GM21737 (cell line): Measurements from ENCODE around the gene RIPOR3.
"Not testable (repeated sequence)": the region's sequence is repeated elsewhere in the genome, so short reads cannot be mapped to it uniquely, and the experiment has no call there.

Experiments used
- ATAC-seq: cut with Tn5 transposase; IDR thresholded peaks from one replicate; pipeline ENCODE4 v1.9.1; 2021; ENCODE audit warnings: mild to moderate bottlenecking, moderate library complexity; ENCODE audit not compliant: unreplicated experiment

Gene RIPOR3

DNA sequence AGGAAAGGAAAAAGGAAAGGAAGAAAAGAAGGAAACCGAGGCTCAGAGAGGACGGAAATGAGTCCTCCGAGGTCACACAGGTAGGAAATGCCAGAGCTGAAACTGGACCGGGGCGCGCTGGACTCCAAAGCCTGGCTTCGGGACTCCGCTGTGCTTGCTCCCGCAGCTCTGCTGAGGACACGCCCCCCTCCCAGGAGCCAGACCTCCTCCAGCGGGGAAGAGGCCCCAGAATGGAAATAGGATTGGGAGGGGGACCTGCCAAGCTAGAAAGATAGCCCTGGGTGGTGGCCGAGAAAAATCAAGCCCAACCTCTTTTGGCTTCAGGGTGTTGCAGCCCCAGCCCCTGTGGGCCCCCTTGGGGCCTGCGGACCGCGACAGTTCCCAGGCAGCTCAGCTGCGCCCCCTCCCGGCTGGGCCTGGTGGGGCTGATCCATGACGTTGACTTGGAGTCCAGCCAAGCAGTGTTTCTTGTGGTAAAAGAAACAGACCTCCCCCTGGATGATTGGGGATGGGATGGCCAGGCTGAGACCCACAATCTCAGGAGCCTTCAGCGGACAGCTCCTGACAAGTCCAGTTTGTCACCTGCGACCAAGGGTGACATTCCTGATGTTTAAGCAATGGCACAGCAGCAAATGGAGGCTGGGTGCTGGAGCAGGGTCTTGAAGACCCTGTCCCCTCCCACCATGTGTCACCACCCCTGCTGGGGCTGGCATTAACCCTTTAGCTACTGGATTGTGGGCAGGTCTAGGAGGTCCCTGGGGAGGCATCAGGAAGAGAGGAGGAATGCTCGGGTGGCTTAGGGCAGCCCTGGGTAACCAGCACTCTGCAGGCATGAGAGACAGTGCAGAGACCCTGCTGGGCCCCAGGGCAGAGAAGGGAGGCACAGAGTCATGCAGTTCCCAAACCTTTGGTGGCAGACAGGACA lies 55.4 kb downstream of the RIPOR3 start:
- ATAC-seq, result no peak

DNA sequence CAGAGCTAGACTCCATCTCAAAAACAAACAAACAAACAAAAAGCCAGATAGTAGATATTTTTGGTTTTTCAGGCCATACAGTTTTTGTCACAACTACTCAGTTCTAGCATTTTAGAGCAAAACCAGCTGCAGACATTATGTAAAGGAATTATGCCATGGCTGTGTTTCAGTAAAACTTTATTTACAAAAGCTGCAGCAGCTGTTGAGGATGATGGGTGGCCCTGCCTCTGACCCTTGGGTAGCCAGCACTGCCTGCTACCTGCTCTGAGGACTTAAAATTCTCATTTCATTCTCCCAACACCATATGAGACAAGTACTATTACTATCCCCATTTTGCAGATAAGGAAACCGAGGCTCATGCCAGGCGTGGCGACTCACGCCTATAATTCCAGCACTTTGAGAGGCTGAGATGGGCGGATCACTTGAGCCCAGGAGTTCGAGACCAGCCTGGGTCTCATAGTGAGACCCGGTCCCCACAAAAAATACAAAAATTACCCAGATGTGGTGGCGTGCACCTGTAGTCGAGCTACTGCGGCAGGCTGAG lies 56.3 kb downstream of the RIPOR3 start:
- no peak for ATAC-seq

DNA sequence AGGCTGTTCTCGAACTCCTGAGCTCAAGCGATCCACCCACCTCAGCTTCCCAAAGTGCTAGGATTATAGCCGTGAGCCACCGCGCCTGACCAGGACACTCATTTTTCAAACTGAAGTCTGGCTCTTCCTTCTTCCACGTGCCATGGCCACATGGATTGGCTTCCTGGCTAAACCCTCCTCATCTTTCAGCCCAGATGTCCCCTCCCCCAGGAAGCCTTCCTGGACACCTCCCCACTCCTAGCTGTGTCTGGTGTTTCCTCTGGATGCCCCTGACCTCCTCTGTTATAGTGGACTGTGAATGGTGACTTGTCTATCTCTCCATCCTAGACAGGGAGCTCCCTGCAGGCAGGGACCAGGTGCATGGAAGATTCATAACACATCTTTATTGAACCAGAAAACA lies 57.2 kb downstream of the RIPOR3 start:
- ATAC-seq, result no peak

DNA sequence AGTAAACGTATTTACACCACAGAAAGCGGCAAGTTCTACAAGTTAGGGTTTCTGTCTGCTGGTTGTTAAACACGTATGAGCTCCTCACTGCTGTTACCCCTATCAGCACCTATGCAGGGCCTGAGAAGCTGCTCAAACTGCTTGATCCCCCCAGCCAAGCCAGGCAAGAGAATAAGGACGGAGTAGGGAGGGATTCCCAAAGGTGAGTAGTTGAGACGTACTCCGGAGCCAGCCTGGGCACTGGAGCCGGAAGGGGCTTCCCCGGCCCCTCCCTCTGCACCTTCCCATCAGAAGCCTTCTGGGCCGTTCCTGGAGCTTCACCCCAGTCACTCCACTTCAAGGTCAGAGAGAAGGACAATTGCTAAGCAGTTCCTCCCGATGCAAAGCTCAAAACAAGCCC lies 58.0 kb downstream of the RIPOR3 start:
- no peak for ATAC-seq

DNA sequence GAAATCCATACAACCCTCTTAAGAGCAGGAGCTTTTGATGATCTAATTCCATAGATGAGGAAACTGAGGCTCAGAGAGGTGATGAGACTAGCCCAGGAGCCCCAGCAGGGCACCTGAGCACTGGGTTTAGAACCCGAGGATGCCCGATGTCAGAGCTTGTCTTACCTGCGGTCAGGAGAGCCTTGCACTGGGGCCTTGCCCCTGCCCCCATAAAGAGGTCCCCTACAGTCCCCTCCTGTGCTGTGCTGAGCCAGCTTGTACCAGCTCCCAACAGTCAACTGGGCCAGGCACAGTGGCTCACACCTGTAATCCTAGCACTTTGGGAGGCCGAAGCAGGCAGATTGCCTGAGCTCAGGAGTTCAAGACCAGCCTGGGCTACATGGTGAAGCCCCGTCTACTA lies 58.6 kb downstream of the RIPOR3 start:
- no peak for ATAC-seq

DNA sequence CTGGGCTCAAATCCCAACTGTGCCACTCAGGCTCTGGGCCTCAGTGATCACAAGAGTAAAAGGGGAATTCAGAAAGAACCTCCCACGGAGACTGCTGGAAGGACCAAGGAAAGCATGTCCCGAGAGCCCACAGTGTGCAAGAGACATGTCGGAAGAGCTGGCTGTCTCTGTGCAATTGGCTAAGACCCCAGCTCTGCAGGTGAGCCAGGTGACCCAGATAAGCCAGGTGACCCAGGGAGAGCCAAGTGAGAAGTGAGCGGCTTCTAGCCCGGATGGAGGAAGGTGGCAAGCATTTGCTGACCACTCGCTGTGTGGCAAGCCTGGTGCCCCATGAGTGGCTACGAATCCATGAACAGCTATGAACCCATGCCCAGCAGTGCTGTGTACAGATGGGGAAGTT lies 59.1 kb downstream of the RIPOR3 start:
- no peak for ATAC-seq

DNA sequence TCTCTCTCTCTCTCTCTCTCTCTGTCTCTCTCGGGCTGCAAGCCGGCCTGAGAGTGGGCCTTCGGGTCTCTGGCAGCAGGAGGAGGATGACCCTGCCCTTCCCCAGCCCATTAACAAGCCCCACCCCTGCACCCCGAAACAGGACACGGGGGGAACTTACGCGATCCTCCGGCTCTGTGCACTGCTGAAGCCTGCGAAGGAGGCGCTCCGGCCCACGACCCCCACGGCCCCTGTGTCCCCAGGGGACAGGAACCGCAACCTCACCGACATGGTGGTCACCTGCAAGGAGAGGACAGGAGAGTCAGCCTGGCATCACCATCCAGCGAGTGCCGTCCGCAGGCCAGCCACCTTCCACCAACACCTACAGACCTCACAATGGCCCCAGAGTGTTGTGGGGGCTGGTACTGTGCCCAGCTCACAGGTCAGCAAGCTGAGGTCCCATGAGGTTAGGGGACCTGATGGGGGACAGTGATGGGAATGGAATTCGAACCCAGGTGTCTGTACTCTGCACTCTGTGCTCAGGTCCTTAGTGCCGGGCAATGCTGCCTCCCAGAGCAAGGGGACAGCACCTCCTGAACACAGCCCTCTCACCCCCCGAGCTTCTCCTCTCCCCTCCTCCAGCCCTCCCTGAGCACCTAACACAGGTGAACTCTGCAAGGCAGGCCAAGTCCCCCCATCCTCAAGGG lies 60.6 kb downstream of the RIPOR3 start:
- ATAC-seq, result no peak

DNA sequence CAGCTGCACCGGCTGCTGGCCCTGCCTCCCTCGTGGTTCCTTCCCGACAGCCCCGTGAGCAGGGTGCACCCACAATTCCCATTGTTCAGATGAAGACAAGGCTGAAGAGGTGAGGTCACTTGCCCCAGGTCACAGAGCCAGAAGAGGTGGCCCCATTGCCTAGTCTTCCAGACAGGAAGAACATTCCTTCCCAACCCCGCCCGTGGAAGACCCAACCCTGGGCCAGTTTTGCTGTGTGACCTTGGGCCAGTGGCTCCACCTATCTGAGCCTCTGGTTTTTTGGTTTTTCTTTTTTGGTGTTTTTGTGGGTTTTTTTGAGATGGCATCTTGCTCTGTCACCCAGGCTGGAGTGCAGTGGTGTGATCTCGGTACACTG lies 61.7 kb downstream of the RIPOR3 start:
- no peak for ATAC-seq

DNA sequence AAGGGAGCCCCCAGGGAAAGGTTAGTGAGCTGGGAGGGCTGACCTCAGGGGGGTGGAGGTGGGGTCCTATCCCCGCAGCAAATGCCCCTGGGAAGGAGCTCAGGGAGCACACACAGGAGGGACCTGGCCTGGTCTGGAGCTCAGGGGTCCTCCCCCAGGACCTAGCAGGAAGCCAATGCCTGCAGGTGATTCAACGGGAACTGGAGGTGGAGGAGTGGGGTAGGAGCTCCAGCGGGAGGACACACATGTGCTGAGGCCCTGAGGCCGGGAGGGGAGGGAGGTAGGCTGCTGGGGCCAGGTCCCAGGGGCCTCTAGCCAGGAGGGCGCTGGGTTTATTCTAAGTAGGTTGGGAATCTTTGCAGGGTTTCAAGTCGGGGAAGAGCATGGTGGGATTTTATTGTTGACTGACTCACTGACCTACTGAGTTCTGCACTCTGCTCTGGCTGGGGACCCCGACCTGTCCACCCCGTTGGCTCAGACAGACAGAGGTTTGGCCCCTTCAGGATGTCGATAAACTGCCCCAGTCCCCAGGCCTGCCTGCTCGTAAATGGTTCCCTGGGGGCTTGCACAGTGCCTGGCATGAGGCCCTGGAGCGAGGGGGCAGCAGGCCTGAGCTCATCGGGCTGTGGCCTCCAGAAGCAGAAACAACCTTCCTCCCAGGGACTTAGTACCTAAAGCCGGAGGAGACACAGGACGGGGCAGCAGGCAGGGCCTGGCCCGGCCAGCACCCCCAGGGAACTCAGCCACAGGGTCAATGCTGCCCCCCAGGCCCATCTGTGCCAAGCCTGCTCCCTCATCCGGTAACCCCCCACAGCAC lies 62.3 kb downstream of the RIPOR3 start:
- ATAC-seq, result no peak

DNA sequence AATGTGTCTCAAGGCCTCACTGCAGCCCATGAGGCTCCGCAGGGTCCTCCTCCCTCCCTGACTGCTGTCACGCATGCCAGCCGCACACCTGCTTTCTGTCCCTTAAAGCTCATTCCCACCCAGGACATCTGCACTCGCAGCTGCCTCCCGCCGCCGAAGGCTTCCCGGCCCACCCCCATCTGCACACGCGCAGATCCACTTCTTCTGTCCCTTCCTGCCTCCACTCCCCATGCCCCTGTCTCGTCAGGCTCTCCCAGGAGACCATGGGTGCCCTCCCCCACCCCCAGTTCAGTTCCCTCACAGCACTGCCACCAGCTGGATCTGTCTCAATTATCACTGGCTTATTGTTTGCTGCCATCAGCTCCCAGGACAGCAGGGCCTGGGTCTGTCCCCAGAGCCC lies 63.0 kb downstream of the RIPOR3 start:
- ATAC-seq, result no peak

DNA sequence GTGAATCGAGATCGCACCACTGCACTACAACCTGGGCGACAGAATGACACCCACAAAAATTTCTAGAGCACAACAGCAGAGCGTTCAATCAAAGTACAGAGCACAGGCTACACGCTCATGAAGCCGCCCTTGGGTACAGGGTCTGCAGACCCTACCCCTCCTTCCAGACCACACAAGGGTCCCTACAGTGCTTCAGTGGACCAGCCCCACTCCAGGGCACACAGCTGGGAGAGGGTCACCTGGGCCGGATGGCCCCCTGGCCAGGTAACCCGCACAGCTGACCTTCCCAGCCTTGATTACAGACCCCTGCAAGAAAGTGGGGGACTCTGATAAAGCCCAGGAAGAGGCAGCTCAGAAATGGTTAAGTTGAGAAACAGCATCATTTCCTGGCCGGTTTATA lies 63.6 kb downstream of the RIPOR3 start:
- no peak for ATAC-seq

DNA sequence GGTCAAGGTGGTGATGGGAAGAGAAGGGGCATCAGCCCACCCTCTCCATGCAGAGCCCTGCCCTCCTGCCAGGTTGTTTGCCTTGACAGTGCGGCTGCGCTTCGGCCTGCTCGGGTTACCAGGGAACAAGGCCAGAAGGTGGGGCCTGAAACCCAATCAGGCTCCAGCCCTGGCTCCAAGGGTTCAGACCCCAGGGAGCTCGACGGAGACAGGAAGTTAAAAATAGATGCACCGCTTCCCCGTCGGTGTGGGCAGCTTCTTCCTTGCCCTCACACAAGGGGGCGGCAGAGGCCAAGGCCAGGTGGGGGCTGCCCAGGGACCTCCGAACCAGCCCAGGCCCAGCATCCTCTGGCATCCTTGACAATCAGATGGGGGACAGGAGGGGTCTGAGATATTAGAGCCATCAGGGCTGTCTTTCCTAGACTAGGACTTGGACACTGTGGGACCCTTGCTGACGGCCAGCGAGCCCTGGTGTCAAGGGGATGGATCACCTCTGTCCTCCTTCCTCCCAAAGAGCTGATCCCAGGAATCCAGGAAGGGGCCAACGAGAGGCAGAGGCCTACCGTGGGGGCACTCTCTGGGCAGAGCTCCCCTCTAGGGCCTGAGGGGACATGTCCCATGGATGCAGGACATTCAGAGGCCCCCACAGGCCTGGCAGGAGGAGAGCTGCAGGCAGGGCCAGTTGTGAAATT lies 65.2 kb downstream of the RIPOR3 start:
- ATAC-seq, result no peak

DNA sequence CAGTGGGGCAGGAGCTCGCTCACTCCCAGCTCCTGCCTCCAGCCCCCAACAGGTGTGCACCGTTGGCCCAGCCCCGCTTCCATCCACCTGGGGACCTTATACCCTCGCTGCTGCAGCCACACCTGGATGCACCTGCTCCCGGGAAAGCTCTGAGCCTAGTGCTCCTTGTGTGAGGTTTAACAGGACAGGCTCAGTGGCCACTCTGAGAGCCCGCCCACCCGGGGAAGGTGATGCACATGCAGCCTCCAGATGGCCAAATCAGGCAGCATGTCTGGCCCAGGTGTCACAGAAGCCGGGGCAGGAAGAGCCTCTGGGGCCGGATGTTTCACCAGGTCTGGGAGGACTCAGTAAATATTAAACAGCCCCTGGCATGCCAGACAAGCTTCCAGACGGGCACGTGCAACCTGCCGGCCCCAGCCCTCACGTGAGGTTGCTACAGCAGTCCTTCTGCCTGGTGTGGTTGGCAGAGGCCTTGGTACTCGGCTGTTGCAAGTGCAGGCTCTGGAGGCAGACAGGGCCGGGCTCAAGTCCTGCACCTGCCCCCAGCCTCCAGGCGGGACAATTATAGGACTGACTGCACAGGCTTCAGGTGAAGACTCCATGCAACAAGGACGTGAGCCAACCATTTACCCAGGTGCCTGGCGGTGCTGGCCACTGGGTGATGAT lies 66.9 kb downstream of the RIPOR3 start:
- ATAC-seq, result no peak

DNA sequence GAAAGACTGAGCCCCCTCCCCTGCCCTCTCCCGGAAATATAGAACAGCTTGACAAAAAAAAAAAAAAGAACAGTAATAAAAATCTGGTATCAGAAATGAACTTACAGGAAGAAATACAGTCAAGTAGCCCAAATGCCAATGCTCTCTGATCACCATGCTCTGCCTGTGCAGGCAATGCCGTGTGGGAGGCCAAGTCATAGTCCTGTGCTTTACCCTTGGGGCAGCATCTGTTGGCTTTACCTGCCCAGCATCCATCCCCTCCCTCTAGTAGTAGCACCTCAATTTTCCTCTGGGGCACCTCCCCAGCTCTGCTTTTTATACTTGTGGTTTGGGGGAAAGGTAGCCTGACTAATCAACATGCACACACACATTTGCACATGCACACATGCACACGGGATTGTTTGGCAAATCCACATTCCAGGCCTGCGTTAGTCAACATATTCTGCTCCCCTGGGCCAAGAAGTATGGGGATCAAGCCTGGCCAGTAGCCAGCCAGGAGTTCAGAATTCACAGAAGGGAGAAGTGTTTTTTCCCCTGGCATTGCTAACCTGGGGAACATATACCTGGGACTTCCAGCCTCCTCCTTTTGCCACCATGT lies 70.2 kb downstream of the RIPOR3 start:
- ATAC-seq, result no peak

DNA sequence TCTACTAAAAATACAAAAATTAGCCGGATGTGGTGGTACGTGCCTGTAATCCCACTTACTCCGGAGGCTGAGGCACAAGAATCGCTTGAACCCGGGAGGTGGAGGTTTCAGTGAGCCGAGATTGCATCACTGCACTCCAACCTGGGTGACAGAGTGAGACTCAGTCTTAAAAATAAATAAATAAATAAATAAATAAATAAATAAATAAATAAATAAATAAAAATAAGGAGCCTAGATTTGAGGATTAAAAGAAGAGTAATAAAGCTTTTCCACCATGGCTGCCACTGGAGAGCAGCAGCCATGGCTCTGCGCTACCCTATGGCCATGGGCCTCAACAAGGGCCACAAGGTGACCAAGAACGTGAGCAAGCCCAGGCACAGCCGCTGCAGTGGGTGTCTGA lies 70.9 kb downstream of the RIPOR3 start:
- not testable (repeated sequence) for ATAC-seq

DNA sequence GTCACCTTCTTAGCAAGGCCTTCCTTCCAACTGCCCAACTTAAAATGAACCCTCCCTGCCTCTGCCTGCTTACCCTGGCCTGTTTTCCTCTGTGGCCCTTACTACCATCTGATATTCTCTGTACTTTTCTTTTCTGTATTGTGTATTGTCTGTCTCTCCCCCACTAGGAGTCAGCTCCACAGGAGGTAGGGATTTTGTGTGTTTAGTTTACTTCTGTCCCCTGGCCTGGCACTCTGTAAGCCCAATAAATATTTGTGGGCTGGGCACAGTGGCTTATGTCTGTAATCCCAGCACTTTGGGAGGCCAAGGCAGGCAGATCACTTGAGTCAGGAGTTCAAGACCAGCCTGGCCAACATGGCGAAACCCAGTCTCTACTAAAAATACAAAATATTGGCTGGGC lies 72.8 kb downstream of the RIPOR3 start:
- no peak for ATAC-seq

DNA sequence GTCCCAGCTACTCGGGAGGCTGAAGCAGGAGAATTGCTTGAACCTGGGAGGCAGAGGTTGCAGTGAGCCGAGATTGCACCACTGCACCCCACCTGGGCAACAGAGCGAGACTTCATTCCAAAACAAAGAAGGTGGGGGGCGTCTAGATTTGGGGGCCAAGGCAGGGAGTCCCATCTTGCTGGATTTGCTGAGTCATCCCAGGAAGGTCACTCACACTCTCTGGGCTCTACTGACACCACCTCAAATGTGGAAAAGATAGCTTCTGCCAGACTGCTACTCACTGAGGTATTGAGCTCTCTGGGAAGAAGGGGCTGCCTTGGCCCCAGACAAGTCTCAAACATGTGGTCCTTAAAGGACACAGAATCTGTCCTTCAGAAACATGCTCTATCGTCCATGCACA lies 74.3 kb downstream of the RIPOR3 start:
- ATAC-seq, result no peak

DNA sequence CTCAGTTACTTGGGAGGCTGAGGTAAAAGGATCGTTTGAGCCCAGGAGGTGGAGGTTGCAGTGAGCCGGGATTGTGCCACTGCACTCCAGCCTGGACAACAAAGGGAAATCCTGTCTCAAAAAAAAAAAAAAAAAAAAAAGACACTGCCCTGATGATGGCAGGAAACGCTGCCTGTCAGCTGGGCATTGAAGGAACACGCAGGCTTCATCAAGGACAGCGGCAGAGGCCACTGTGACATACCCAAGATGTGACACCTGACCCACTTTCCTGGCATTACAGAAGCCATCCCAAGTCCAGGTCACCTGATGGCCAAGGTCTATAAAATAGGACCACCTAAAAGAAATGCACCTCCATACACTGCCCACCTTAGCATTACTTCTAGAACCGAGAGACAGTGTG lies 75.9 kb downstream of the RIPOR3 start:
- no peak for ATAC-seq

DNA sequence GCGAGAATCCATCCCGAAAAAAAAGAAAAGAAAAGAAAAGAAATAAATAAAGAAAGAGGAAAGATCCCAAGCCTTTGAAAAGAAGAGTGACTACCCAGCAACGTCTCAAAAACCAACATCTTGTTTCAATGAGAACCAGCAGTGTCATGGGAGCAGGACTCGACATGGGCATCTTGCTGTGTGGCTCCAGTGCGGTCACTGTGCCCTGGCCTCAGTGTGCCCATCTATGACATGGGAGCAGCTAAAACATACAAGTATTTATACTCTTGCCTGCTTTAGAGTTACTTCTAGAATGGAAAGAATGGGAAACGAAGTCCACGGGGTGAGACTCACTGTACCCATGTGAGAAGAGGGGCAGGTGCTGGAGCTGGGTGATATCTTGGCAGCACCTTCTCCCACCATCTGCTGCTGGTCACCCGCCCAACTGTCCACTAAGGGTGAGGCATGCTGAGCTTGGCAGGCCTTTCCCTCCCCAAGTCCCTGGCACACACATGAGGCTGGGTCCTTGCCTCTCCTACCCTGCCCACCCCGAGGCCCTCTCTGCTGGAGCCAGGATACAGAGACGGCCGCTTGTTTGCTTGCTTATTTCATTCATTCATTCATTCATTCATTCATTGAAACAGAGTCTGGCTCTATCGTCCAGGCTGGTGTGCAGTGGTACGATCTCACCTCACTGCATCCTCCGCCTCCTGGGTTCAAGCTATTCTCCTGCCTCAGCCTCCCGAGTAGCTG lies 77.7 kb downstream of the RIPOR3 start:
- no peak for ATAC-seq
